ENCODE measurements around the gene IL1R2.

The IL1R2 gene

DNA sequence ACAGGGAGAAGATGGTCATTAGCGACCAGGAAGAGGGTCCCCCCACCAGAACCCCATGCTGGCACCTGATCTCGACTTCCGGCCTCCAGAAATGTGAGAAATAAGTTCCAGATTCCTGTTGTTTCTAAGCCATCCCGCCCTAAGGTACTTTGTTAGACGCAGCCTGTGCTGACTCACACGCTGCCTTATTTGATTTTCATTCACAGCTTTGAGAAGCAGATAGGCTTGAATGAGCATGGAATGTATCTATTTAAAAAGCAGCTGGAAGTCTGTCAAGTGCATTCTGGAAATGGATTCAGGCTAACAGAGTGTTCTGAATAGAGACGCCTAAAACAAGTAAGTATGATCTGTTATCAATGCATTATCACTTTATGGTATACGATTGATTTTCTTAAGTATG, 8.3 kb upstream of the IL1R2 start:
- TF ChIP-seq TCF12 (IDR thresholded peaks at IDR 0.05; ENCODE audit: low read depth) (peak; percentile 99), TAF1 (IDR thresholded peaks at IDR 0.05; ENCODE audit: low read depth) (no peak), YY1 (IDR thresholded peaks at IDR 0.05; ENCODE audit: low read depth) (no peak; the same call in 1 of the 2 replicates), CEBPB (IDR thresholded peaks at IDR 0.05) (peak; percentile 52; the same call in 1 of the 2 replicates), EP300 (IDR thresholded peaks at IDR 0.05; ENCODE audit: borderline replicate concordance) (peak; percentile 99), NFIC (IDR thresholded peaks at IDR 0.05) (peak; percentile 96), RAD21 (IDR thresholded peaks at IDR 0.05; ENCODE audit: low read depth) (no peak; the same call in 1 of the 2 replicates), FOXM1 (IDR thresholded peaks at IDR 0.05; ENCODE audit: borderline replicate concordance, low read depth) (peak; percentile 97), CREB1 (IDR thresholded peaks at IDR 0.05; ENCODE audit: low read depth) (no peak), EGR1 (IDR thresholded peaks at IDR 0.05) (no peak), ZBTB7A (IDR thresholded peaks at IDR 0.05; ENCODE audit: low read depth) (peak; percentile 84; the same call in 1 of the 2 replicates), TEAD4 (IDR thresholded peaks at IDR 0.05) (peak; percentile 97)
- TF ChIP-seq, protein P1, sequence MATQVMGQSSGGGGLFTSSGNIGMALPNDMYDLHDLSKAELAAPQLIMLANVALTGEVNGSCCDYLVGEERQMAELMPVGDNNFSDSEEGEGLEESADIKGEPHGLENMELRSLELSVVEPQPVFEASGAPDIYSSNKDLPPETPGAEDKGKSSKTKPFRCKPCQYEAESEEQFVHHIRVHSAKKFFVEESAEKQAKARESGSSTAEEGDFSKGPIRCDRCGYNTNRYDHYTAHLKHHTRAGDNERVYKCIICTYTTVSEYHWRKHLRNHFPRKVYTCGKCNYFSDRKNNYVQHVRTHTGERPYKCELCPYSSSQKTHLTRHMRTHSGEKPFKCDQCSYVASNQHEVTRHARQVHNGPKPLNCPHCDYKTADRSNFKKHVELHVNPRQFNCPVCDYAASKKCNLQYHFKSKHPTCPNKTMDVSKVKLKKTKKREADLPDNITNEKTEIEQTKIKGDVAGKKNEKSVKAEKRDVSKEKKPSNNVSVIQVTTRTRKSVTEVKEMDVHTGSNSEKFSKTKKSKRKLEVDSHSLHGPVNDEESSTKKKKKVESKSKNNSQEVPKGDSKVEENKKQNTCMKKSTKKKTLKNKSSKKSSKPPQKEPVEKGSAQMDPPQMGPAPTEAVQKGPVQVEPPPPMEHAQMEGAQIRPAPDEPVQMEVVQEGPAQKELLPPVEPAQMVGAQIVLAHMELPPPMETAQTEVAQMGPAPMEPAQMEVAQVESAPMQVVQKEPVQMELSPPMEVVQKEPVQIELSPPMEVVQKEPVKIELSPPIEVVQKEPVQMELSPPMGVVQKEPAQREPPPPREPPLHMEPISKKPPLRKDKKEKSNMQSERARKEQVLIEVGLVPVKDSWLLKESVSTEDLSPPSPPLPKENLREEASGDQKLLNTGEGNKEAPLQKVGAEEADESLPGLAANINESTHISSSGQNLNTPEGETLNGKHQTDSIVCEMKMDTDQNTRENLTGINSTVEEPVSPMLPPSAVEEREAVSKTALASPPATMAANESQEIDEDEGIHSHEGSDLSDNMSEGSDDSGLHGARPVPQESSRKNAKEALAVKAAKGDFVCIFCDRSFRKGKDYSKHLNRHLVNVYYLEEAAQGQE (IDR thresholded peaks at IDR 0.05; ENCODE audit: low read depth), result no peak
- TF ChIP-seq, protein P2, sequence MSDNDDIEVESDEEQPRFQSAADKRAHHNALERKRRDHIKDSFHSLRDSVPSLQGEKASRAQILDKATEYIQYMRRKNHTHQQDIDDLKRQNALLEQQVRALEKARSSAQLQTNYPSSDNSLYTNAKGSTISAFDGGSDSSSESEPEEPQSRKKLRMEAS (IDR thresholded peaks at IDR 0.05), result peak; percentile 50
- TF ChIP-seq, protein P3, sequence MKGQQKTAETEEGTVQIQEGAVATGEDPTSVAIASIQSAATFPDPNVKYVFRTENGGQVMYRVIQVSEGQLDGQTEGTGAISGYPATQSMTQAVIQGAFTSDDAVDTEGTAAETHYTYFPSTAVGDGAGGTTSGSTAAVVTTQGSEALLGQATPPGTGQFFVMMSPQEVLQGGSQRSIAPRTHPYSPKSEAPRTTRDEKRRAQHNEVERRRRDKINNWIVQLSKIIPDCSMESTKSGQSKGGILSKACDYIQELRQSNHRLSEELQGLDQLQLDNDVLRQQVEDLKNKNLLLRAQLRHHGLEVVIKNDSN (IDR thresholded peaks at IDR 0.05), result no peak

DNA sequence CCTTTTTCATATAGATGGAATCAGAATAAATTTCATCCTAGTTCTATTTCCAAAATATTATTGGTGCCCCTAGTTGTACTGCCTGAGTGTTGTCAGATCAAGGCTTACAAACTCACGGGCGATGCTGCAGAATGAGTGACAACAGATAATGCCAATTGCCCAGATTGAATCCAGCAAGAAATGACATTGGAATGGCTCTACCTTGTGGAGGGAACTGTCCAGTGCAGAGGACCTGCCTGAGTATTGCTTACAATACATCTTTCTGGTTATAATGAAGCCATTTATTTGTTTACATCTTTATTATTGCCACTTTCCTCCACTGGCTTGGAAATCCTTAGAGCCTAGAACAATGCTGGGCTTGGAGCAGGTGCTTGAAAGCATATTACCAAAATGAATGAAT, 7.8 kb upstream of the IL1R2 start:
- TF ChIP-seq CREB1 (IDR thresholded peaks at IDR 0.05; ENCODE audit: low read depth), result no peak
- TF ChIP-seq, protein P1 (IDR thresholded peaks at IDR 0.05; ENCODE audit: low read depth), result peak; percentile 41; the same call in 1 of the 2 replicates
- TF ChIP-seq RAD21 (IDR thresholded peaks at IDR 0.05; ENCODE audit: low read depth), result peak; percentile 49

DNA sequence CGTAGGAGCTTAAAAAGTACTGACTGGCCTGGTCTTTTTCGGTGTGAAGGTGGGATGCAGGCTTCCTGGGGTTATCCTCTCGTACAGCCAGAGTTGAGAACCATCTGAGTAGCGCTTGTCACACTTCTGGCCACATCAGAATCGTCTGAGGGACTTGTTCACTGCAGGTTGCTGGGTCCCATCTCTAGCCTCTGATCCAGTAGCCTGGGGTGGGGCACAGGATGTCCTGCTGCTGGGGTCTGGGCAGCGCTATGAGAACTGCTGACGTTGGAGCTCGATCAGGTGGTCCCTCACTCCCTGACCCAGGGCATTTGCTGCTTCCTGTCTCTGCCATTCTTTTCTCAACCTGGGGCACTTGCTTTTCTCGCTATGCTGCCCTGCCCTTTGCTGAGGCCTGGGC, 7.1 kb upstream of the IL1R2 start:
- TF ChIP-seq YY1 (IDR thresholded peaks at IDR 0.05; ENCODE audit: low read depth), result no peak
- TF ChIP-seq TCF12 (IDR thresholded peaks at IDR 0.05; ENCODE audit: low read depth), result no peak
- no peak for TF ChIP-seq CEBPB (IDR thresholded peaks at IDR 0.05)
- TF ChIP-seq TAF1 (IDR thresholded peaks at IDR 0.05; ENCODE audit: low read depth), result no peak
- TF ChIP-seq, protein P3 (IDR thresholded peaks at IDR 0.05), result no peak
- TF ChIP-seq, protein P1 (IDR thresholded peaks at IDR 0.05; ENCODE audit: low read depth), result no peak
- TF ChIP-seq ZBTB7A (IDR thresholded peaks at IDR 0.05; ENCODE audit: low read depth), result no peak
- TF ChIP-seq EP300 (IDR thresholded peaks at IDR 0.05; ENCODE audit: borderline replicate concordance), result no peak
- no peak for TF ChIP-seq NFIC (IDR thresholded peaks at IDR 0.05)
- no peak for TF ChIP-seq EGR1 (IDR thresholded peaks at IDR 0.05)

DNA sequence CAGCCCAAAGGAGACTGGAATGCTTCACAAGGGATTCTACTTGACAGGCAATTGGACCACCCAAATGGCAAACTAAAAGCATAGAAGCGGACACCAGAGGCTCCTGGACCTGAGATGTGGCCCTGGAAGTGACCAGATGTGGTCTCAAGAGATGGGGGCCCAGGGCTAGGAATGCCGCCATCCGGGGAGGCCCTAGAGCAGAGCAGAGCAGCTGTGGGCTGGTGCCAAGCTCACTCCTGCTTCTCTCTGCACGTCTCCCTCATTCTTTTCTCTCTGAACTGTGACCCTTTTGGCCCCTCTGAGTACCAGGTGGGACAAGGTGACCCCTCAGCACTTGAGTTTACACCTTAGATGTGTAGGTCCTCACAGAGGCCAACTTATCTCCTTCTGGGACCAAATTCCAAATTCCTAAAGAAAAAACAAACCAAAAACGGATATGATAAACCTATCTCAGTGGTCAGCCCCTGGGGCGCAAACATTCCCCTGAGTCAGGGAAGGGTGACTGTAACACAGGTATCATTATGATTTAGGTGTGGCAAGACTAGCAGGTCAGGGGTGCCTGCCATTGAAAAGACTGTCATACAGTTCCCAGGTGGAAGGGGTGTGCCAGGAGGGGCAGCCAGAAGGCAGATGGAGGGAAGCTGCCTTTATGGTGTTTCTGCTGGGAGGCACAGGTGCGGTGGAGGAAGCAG, 6.5 kb upstream of the IL1R2 start:
- TF ChIP-seq CEBPB (IDR thresholded peaks at IDR 0.05) (peak; percentile 88), TEAD4 (IDR thresholded peaks at IDR 0.05) (peak; percentile 98), FOXM1 (IDR thresholded peaks at IDR 0.05; ENCODE audit: borderline replicate concordance, low read depth) (peak; percentile 97), NFIC (IDR thresholded peaks at IDR 0.05) (peak; percentile 95), YY1 (IDR thresholded peaks at IDR 0.05; ENCODE audit: low read depth) (peak; percentile 62), TAF1 (IDR thresholded peaks at IDR 0.05; ENCODE audit: low read depth) (0 out of 2 replicates have a peak, but pooled peaks have one; percentile 22), EP300 (IDR thresholded peaks at IDR 0.05; ENCODE audit: borderline replicate concordance) (peak; percentile 99), RAD21 (IDR thresholded peaks at IDR 0.05; ENCODE audit: low read depth) (peak; percentile 20; the same call in 1 of the 2 replicates), ZBTB7A (IDR thresholded peaks at IDR 0.05; ENCODE audit: low read depth) (peak; percentile 68), EGR1 (IDR thresholded peaks at IDR 0.05) (0 out of 2 replicates have a peak, but pooled peaks have one; percentile 18), CREB1 (IDR thresholded peaks at IDR 0.05; ENCODE audit: low read depth) (0 out of 2 replicates have a peak, but pooled peaks have one; percentile 37), TCF12 (IDR thresholded peaks at IDR 0.05; ENCODE audit: low read depth) (peak; percentile 99)
- TF ChIP-seq, protein P2 (IDR thresholded peaks at IDR 0.05), result 0 out of 2 replicates have a peak, but pooled peaks have one; percentile 48
- TF ChIP-seq, protein P1 (IDR thresholded peaks at IDR 0.05; ENCODE audit: low read depth), result no peak
- TF ChIP-seq, protein P3 (IDR thresholded peaks at IDR 0.05), result no peak

All from Ishikawa (cell line).